Activated T-cell treated with anti-CD3 and anti-CD28 coated beads for 48 hours (primary cell): ENCODE measurements around the gene GRM1.

Source experiments
- DNase-seq: peaks from one replicate; pipeline ENCODE4 v3.0.0-alpha.2; 2020; ENCODE audit warnings: low read depth

Gene GRM1

GRCh38 chr6:146100776-146101175, 71.9 kb downstream of the GRM1 start:
- DNase-seq, result no peak

DNA sequence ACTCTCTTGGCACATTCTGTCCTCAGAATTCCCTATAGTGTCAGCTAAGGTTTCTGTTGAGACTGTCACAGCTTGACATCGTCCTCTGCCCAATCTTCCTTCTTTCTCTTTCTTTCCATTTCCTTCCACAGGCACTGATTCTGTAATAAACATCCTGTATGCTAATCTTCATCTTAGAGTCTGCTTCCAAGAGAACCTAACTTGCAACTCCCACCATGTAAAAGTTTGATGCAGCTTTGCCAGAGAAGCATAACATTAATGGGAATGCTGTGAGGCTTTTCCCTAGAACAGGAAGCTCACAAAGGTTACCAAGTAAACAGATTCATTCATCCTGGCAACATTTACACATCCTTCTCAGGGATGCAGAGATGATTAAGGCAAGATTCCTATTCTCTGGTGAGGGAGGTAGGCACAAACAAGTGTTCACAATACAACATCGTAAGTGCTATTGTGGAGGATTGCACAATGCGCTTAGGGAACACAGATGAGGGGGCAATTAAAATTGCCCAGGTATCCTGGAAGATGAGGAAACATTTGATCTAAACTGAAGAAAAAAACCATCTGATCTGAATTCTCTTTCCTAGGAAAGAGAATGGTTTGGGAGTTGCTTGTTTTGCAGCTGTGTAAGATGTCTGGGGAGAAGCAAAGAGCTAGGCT, 74.7 kb downstream of the GRM1 start:
- no peak for DNase-seq

- DNase-seq, result no peak
These were observed 77.7 kb downstream of the GRM1 start for GRCh38 chr6:146106532-146106931.

DNA sequence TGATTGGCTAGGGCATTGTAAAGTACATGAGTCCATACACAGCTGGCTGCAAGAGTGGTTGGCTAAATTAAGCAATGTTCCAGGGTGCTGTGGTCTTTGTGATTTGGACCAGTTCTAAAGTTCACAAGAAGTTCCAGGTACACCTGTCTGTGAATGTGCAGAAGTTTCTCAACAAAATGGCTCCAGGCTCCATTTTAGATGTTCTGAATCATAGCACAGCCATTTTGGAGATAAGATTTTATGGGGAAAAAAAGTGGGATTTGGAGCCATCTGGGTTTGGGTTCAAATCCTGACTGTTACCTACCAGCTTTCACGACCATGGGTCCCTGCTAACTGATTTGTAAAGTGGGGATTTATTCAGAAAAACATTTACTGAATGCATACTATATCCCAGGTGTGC, 82.1 kb downstream of the GRM1 start:
- no peak for DNase-seq

GRCh38 chr6:146111881-146112450, 83.1 kb downstream of the GRM1 start:
- DNase-seq, result no peak

GRCh38 chr6:146113084-146113623, 84.3 kb downstream of the GRM1 start:
- no peak for DNase-seq

- DNase-seq, result no peak
These were observed 94.8 kb downstream of the GRM1 start for GRCh38 chr6:146123616-146124015.

DNA sequence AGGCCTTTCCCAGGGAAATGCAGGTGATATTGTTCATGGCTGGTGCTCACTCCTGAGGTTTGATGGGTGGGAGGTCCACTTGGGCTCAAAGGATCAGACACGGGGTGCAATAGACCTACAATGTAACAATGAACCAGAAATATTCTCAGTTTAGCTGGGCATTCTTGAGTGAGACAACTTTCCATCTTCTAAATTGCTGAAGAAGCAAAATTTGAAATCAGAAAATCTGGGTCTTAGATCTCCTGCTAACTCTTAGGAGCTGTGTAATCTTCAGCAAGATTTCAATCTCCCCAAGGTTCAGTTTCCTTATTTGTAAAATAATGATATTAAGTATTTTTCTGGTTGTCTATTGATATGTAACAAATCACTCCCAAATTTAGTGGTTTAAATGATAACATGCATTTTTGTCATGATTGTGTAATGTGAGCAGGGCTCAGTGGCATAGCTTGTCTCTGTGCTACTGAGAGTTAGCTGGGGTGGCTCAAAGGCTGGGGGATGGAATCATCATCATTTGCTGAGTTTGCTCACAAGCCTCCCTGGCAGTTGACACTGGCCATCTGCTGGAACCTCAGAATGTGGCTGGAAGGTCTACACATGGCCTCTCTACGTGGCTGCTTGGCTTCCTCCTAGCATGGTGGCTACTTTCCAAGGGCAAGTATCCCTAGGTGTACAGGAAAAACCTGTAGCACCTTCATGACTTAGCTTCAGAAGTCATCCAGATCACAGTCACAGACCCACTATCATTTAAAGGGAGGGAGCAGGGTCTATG, 98.8 kb downstream of the GRM1 start:
- no peak for DNase-seq

DNA sequence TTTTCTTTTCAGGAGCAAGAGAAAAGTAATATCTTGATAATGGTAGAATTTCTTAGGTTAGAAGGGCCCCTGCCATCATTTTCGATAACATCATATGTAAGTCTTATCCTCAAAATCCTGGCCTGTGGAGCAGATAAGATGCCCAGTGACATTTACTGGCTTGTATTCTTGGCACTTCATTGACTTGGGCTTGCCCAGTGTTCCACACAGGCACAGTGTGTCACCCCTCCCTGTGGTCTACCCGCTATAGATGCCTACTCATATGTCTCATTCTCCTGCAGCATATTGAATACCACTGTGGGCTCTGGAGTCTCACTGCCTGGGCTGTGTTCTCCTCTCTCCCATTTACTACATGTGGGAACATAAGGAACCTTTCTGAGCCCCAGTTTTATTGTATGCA, 105.0 kb downstream of the GRM1 start:
- DNase-seq, result no peak

GRCh38 chr6:146135167-146135566, 106.3 kb downstream of the GRM1 start:
- no peak for DNase-seq

- DNase-seq, result no peak
These were observed 118.0 kb downstream of the GRM1 start for GRCh38 chr6:146146836-146147235.

DNA sequence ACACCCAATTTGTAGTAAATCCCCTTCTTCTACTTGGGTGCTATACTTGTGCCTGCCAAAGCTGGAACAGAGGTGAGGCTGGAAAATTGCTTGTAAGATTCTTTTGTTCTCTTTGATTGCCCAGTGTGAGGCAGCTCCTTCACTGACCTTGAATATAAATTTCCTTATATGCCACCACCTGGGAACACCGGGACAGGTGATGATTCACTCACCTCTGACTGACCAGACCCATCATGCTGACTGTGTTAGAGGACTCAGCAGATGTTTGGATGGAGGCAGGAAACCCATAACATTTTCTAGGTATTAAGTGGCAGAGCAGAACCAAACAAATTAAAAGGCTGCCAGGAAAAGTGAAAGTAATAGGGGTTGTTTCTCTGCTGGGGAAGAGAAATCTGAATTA, 120.9 kb downstream of the GRM1 start:
- DNase-seq, result no peak

DNA sequence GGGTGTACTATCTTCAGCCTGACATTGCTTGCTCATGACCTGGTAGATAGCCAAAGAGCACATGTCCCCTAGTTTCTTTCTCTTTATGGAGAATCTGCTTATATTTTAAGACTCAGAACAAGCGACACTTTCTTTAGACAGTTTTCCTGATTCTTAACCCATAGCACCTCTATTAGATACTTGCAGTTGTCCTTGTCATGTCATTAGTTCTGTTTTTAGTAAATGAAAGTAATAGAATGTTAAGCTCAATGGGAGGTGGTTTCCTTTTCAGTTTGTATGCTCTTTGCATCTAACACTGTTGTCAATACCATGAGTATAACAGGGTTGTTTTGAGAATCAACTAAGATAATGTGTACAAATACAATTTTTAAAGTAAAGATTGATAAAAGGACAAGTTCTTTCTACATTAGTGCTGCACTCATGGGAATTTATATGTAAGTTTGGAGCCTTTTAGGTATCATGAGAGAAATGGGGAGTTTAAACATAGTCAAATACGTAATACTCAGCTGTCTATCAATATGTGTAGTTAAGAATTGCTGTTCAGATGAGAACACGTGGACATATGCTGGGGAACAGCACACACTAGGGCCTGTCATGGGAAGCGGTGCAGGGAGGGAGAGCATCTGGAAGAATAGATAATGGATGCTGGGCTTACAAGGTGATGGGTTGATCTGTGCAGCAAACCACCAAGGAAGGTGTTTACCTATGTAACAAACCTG, 124.3 kb downstream of the GRM1 start:
- DNase-seq, result no peak

- no peak for DNase-seq
These were observed 125.3 kb downstream of the GRM1 start for GRCh38 chr6:146154197-146154596.

DNA sequence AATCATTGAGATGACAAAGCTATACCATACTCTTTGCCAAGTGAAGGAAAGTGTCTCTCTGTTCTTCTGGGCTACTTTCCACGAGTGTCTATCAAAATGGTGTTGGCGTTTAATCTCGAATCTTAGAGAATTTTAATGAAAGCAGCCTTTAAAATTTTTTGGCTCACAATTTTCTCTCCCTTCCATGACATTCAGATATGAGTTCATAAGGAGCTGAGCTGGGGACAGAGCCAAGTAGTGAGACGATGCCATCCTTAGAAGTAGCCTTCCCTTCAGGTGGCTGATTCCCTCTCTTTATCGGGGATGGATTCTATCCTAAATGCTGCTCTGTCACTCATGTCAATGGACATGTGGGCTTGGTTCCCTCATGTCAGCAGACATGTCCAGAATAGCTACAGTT, 132.8 kb downstream of the GRM1 start:
- DNase-seq, result no peak

- no peak for DNase-seq
These were observed 141.0 kb downstream of the GRM1 start for GRCh38 chr6:146169872-146170271.

DNA sequence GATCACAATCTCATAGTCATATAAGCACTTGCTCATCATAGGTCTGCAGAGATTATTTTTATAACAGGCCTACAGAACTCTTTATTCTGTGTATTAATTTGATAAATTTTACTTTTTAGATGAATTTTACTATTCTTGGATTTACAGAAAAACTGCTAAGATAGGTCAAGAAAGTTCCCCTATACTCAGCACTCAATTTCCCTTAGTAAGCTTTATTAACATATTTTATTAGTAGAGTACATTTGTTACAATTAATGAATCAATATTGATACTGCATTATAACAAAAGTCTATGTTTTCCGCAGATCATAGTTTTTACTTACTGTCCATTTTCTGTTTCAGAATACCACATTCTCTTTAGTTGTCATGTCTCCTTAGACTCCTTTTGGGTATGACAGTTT, 148.9 kb downstream of the GRM1 start:
- DNase-seq, result no peak

GRCh38 chr6:146183831-146184230, 155.0 kb downstream of the GRM1 start:
- DNase-seq, result no peak

- DNase-seq, result no peak
These were observed 155.8 kb downstream of the GRM1 start for GRCh38 chr6:146184701-146185100.

DNA sequence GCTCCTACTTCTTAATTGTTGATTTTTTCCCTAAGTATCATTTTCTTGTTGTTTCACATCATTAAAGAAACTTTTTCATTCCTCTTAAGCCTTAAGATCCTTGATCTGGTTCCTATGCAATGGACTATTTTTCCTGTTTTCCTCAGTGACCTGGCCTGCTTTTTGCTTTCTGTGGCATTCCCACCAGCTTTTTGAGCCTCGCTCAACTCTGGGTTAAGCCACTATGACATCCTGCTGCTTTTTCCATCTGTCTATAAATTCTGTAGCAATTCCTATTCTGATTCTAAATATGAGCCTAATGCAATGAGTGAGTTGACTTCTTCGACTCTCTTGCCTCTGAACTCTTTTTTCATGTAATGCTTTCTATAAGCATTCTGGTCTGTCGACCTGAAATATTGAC, 160.3 kb downstream of the GRM1 start:
- no peak for DNase-seq

GRCh38 chr6:146190581-146190980, 161.7 kb downstream of the GRM1 start:
- DNase-seq, result no peak

DNA sequence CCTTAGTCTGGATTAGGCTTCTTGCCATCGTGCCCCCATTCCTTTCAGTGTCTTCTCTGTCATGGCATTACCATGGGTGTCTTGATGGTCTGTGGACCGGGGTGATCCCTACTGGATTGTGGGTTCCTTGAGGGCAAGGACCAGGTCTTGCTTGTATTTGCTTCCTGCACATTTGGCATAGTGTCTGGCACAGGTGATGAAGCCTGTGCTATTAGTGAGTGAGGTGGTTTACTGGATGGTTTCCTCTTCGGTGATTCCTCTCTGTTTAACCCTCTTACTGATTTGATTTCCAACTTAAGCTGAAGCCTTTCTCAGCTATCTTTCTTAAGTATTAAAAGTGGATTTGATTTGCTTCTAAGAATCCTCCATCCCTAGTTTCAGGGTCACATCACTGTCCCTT, 162.3 kb downstream of the GRM1 start:
- DNase-seq, result no peak

- DNase-seq, result no peak
These were observed 162.8 kb downstream of the GRM1 start for GRCh38 chr6:146191612-146192011.
